Measurements from ENCODE around the gene KPNA4. TPM values are rescaled to one million over a fixed set of nuclear protein-coding genes. Genes with fewer than 3 reads are reported as not detected.

Gene KPNA4
- total RNA-seq, 1 experiment from 2014 or later, result 76.7 TPM

DNA sequence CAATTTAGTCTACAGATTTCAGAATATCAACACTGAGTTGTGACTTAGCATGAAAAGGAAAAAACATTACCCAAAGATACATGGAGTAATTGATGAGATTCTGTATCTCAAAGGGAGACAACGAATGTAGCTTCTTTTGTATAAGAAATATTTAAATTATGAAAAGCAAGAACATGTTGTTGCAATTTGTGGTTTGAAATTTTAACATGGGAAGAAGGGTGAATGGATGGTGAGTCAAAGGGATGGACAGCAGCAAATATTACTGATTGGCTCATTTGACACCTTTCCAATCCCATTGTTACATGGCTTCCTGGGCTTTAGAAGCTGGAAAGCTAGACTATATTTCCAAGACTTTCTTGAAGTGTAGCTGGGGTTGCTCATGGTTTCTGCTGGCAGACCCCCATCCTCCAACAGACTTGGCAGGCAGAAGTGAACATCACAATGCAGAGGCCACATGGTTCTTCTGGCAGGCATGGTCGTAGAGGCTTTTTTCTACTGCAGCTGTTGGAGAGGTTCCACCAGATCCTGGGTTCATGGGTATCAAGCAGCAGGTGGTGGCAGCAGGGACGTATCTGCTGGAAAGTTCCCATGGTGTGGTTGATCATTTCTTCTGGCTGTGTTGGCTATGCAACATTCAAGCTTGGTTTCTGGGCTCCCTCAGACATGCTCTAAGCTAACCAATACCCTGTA is 47.2 kb upstream of the KPNA4 start:
- Histone ChIP-seq H4K5ac (ENCODE audit: insufficient read length, low read depth, low read length) (no peak overlapping the region), H3K18ac (ENCODE audit: insufficient read length, low read depth, low read length) (no peak overlapping the region), H3K27ac (ENCODE audit: insufficient read length, low read depth, low read length) (no peak overlapping the region), H2BK15ac (ENCODE audit: low read depth, low read length) (no peak overlapping the region), H3K14ac (ENCODE audit: insufficient read depth, low read length) (no peak overlapping the region), H4K8ac (replicated peaks; ENCODE audit: insufficient read length, low read depth, low read length) (no peak overlapping the region), H3K79me1 (ENCODE audit: insufficient read depth, low read depth, low read length, poor library complexity, severe bottlenecking) (no peaks in the 10 kb centered on the region), H2AFZ (ENCODE audit: low read length) (no peak overlapping the region), H3T11ph (ENCODE audit: low read length) (no peak overlapping the region), H2BK120ac (ENCODE audit: low read depth, low read length, poor library complexity, severe bottlenecking) (no peak overlapping the region), H2BK5ac (ENCODE audit: insufficient read length, low read length) (no peak overlapping the region), H3K27me3 (ENCODE audit: insufficient read depth, low read length) (no peaks in the 10 kb centered on the region), H4K20me1 (ENCODE audit: control insufficient read depth, insufficient read depth, insufficient read length) (no peaks in the 10 kb centered on the region), H3K4me2 (ENCODE audit: insufficient read depth, insufficient read length, low read length) (no peak overlapping the region), H3K4ac (ENCODE audit: low read depth, low read length) (no peak overlapping the region), H3K23ac (ENCODE audit: insufficient read length, low read depth, low read length) (no peak overlapping the region), H3K56ac (ENCODE audit: insufficient read length, low read depth, low read length) (no peak overlapping the region), H3K79me2 (ENCODE audit: insufficient read depth, low read length) (no peaks in the 10 kb centered on the region), H3K9ac (ENCODE audit: extremely low read depth, insufficient read length, low read length) (no peak overlapping the region), H4K91ac (ENCODE audit: insufficient read length, low read depth, low read length) (no peak overlapping the region), H3K4me1 (ENCODE audit: insufficient read depth, low read length) (no peaks in the 10 kb centered on the region), H2AK5ac (ENCODE audit: insufficient read length, low read length) (no peak overlapping the region), H3K23me2 (ENCODE audit: insufficient read length, low read depth, low read length, poor library complexity, severe bottlenecking) (no peaks in the 10 kb centered on the region), H3K9me3 (ENCODE audit: control insufficient read depth, low read depth, low read length) (no peaks in the 10 kb centered on the region), H2BK20ac (ENCODE audit: low read depth, low read length, poor library complexity, severe bottlenecking) (no peak overlapping the region), H2BK12ac (ENCODE audit: insufficient read length, low read depth, low read length) (no peak overlapping the region)
- Mint-ChIP-seq H3K4me3 (no peak overlapping the region), H3K9me3 (no peaks in the 10 kb centered on the region), H3K27ac (no peak overlapping the region), H3K4me1 (no peaks in the 10 kb centered on the region), H3K27me3 (ENCODE audit: low read depth) (no peaks in the 10 kb centered on the region; the same call in none of the 2 replicates), H3K36me3 (ENCODE audit: insufficient read depth in 1 of 3, low read depth in 3 of 3) (no peaks in the 10 kb centered on the region)
- WGBS (ENCODE audit: extremely low coverage, insufficient read length, low lambda C conversion rate), result no CpG with 5 or more reads among the region's 3 CpGs
- TF ChIP-seq, protein P1, sequence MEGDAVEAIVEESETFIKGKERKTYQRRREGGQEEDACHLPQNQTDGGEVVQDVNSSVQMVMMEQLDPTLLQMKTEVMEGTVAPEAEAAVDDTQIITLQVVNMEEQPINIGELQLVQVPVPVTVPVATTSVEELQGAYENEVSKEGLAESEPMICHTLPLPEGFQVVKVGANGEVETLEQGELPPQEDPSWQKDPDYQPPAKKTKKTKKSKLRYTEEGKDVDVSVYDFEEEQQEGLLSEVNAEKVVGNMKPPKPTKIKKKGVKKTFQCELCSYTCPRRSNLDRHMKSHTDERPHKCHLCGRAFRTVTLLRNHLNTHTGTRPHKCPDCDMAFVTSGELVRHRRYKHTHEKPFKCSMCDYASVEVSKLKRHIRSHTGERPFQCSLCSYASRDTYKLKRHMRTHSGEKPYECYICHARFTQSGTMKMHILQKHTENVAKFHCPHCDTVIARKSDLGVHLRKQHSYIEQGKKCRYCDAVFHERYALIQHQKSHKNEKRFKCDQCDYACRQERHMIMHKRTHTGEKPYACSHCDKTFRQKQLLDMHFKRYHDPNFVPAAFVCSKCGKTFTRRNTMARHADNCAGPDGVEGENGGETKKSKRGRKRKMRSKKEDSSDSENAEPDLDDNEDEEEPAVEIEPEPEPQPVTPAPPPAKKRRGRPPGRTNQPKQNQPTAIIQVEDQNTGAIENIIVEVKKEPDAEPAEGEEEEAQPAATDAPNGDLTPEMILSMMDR (conservative IDR thresholded peaks at IDR 0.05), result no peak
- no peak for DNase-seq
